ENCODE measurements around the gene GRWD1.

Gene GRWD1

GRCh38 chr19:48433337-48433736 lies 12.4 kb upstream of the GRWD1 start:
- no peak for TF ChIP-seq ZFX (IDR thresholded peaks at IDR 0.05)
- TF ChIP-seq CTCF (conservative IDR thresholded peaks at IDR 0.05) = no peak
- no peak overlapping the region for H3K27ac ChIP-seq

- H3K27ac ChIP-seq = no peak overlapping the region
- TF ChIP-seq ZFX (IDR thresholded peaks at IDR 0.05) (no peak), CTCF (conservative IDR thresholded peaks at IDR 0.05) (no peak)
These were observed 9.2 kb upstream of the GRWD1 start for GRCh38 chr19:48436586-48436985.

GRCh38 chr19:48441360-48442050 lies 4.3 kb upstream of the GRWD1 start:
- TF ChIP-seq ZFX (IDR thresholded peaks at IDR 0.05) = no peak
- no peak for TF ChIP-seq CTCF (conservative IDR thresholded peaks at IDR 0.05)
- H3K27ac ChIP-seq = no peak overlapping the region

GRCh38 chr19:48442116-48443035 lies 3.4 kb upstream of the GRWD1 start:
- H3K27ac ChIP-seq = no peak overlapping the region
- TF ChIP-seq CTCF (conservative IDR thresholded peaks at IDR 0.05) = no peak

GRCh38 chr19:48443256-48443655 lies 2.5 kb upstream of the GRWD1 start:
- peak overlapping the region; percentile 80; the same call in 1 of the 2 replicates for H3K27ac ChIP-seq
- TF ChIP-seq ZFX (IDR thresholded peaks at IDR 0.05) (no peak), CTCF (conservative IDR thresholded peaks at IDR 0.05) (no peak)

GRCh38 chr19:48443731-48444128 lies 2.1 kb upstream of the GRWD1 start:
- no peak for TF ChIP-seq CTCF (conservative IDR thresholded peaks at IDR 0.05)
- TF ChIP-seq ZFX (IDR thresholded peaks at IDR 0.05) = no peak
- H3K27ac ChIP-seq = peak overlapping the region; percentile 80
